SJSA1 (cell line): ENCODE data around the gene LRRC15. TPM values are rescaled to one million over a fixed set of nuclear protein-coding genes. Genes with fewer than 3 reads are reported as not detected.
A peak's percentile ranks its signal among the peaks of the same experiment; 100 is the strongest.

Experiments
- DNase-seq, 2 experiments: peaks; one replicate each; pipeline ENCODE4 v3.0.0-alpha.2; 2015 to 2020; ENCODE audit warnings: low spot score in 2 of 2, low read depth in 1 of 2
- H3K27ac ChIP-seq: fragments of 250-450 bp; sonication (Bioruptor Pico); 2 replicates; pipeline ENCODE4 v1.5.1; 2020; ENCODE audit warnings: mild to moderate bottlenecking, moderate library complexity
- H3K27me3 ChIP-seq: fragments of 250-450 bp; sonication (Bioruptor Pico); replicated peaks from 2 replicates; pipeline ENCODE4 v1.5.1; 2020; ENCODE audit warnings: mild to moderate bottlenecking, moderate library complexity
- H3K36me3 ChIP-seq: fragments of 250-450 bp; sonication (Bioruptor Pico); 2 replicates; pipeline ENCODE4 v1.5.1; 2020; ENCODE audit warnings: mild to moderate bottlenecking
- H3K4me1 ChIP-seq: fragments of 250-450 bp; sonication (Bioruptor Pico); replicated peaks from 2 replicates; pipeline ENCODE4 v1.6.1; 2021; ENCODE audit warnings: mild to moderate bottlenecking
- H3K4me3 ChIP-seq: fragments of 250-450 bp; sonication (Bioruptor Pico); 2 replicates; pipeline ENCODE4 v1.5.1; 2020; ENCODE audit warnings: mild to moderate bottlenecking
- H3K9me3 ChIP-seq: fragments of 250-450 bp; sonication (Bioruptor Pico); replicated peaks from 2 replicates; pipeline ENCODE4 v1.5.1; 2020; ENCODE audit warnings: mild to moderate bottlenecking
- total RNA-seq: library from RNA; depleted of rRNA; stranded (reverse); fragments of >200 nt; shearing (Covaris generic); gene quantifications from 2 replicates; pipeline ENCODE4 v1.2.3, GENCODE V29; 2014; rRNA removed

LRRC15 gene
- total RNA-seq, result 1.4 and 4.9 TPM in 2 replicates

DNA sequence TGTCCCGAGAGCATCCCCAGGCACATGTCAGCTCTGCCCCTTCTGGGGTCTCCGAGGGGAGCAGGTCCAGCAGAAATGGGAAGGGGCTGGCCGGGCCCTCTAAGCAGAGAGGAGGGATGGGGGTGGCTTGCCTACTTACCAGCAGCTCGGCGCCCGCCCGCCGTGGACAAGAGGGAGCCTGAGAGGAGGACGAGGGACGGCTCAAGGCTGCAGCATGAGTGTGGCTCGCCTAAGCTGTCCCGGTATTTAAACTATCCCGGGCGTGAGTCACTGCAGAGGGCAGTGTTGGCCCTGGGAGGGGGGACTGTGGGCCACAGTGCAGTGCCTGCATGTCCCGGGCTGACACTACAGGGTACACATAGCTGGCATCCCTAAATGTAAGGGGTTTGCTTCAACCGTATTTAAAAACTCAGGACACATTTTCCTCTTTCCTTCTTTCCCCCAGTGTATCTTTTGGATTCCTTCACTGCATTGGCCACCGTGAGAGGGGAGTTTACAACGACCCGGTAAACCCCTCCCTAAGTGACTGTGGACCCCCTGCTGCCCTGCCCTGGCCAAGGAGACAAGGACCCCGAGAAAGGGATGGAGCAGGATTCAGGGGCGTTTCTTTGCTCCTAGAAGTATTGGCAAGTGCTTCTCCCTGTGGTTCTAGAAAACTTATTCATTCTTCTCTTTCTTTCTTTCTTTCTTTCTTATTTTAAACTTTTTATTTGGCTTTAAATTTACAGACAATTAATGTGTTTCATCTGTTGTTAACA lies at the start of gene LRRC15:
Gene LRRC15, minus strand, starts transcription at position 222 of the 758 bp plus-strand sequence. CDS start 8,700 bp downstream, outside the sequence.
- no peaks in the 10 kb centered on the region for H3K9me3 ChIP-seq
- no peaks in the 10 kb centered on the region for H3K36me3 ChIP-seq
- H3K27me3 ChIP-seq, result no peaks in the 10 kb centered on the region
- peak within 1 kb of the TSS; percentile 30; the same call in 1 of the 2 replicates for H3K27ac ChIP-seq
- H3K4me3 ChIP-seq, result no peak within 1 kb of the TSS
- DNase-seq, result peak; percentile 49 to 79
- H3K4me1 ChIP-seq, result peaks cover 42% of the 10 kb centered on the region

- peaks cover 42% of the 10 kb centered on the region for H3K36me3 ChIP-seq
- no peak overlapping the region for H3K4me3 ChIP-seq
Measured at GRCh38 chr3:194418671-194419070, 49.1 kb upstream of the LRRC15 start.

DNA sequence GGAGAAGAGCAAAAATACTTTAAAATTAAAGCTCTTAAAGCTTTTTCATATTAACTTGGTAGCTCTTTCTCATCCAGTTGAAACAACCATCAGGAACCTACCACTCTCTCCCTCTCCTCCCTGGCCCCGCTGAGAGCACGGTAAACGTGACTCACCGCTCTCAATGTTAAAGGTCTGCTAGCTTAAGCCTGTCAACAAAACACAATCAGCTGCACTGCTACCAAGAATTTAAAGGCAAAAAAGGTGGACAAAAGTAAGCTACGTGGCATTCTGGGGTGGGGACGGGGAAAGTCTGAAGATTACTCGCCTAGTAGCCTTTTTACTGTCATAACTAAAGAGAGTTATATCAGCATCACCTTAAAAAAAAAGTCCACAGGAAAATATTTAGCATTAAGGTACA lies 37.9 kb upstream of the LRRC15 start:
- Histone ChIP-seq H3K4me1 (no peaks in the 10 kb centered on the region), H3K27me3 (no peaks in the 10 kb centered on the region), H3K9me3 (no peaks in the 10 kb centered on the region), H3K36me3 (peaks cover 36% of the 10 kb centered on the region), H3K4me3 (no peak overlapping the region), H3K27ac (no peak overlapping the region)
- no peak for DNase-seq

More at GRCh38 chr3:194418671-194419070, 49.1 kb upstream of the LRRC15 start:
- Histone ChIP-seq H3K9me3 (no peaks in the 10 kb centered on the region; the same call in 1 of the 2 replicates), H3K27ac (no peak overlapping the region), H3K4me1 (peaks cover 14% of the 10 kb centered on the region), H3K27me3 (no peaks in the 10 kb centered on the region)
- no peak for DNase-seq

DNA sequence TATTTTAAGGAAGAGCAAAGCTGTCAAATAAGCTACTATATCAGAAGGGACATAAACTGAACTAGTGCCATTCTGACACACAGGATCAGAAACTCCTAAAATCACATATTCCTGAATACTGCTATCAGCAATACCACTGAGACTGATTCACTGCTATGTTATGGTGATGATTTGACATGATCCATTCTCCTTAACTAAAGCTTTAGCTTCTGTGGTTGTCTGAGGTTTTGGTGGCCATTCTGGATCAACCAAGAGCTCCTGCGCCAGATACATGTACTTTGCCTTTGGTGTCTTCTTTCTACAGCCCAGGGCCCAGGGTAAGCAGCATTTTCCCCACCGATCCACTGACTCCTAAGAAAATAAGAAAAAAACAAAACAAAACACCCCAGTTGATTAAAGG lies 36.2 kb upstream of the LRRC15 start:
- DNase-seq, result no peak
- H3K4me3 ChIP-seq, result no peak overlapping the region
- H3K27ac ChIP-seq, result no peak overlapping the region
- H3K27me3 ChIP-seq, result no peaks in the 10 kb centered on the region
- H3K36me3 ChIP-seq, result peaks cover 25% of the 10 kb centered on the region
- H3K4me1 ChIP-seq, result no peaks in the 10 kb centered on the region
- no peaks in the 10 kb centered on the region for H3K9me3 ChIP-seq

DNA sequence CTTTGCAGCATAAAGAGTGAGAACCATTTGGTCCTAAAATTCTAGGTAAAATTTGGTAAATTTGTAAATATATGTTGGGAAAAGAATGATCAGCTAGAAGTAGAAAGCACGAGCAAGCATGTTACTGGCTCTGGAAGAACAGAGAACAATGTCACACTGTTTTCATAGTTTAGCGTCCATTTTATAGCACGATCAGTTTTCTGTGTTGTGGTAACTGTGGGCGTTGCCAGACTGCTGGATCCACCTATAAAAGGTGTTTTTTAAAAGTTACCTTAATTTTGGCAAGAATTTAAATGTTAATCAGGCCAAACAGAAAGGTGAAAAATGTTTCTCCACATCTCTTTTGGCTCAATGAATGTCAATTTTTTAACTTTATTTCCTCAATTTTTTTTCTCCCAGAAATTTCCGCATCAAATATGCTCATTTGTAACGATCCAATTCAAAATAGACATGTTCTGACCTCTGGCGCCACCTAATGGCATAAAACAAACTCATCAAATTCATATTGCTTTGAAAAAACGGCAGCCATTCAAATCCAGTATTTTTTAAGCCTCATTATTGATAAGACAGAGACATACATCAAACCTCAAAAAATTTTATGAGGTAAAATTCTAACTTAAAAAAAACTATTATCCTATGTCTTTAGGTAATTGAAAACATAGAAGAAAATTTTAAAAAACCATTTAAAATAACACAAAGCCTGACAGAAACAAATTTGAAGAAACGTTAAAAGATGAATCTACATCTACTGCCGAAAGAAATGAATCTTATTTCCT lies 35.0 kb upstream of the LRRC15 start:
- H3K36me3 ChIP-seq, result peaks cover 25% of the 10 kb centered on the region
- H3K9me3 ChIP-seq, result no peaks in the 10 kb centered on the region

DNA sequence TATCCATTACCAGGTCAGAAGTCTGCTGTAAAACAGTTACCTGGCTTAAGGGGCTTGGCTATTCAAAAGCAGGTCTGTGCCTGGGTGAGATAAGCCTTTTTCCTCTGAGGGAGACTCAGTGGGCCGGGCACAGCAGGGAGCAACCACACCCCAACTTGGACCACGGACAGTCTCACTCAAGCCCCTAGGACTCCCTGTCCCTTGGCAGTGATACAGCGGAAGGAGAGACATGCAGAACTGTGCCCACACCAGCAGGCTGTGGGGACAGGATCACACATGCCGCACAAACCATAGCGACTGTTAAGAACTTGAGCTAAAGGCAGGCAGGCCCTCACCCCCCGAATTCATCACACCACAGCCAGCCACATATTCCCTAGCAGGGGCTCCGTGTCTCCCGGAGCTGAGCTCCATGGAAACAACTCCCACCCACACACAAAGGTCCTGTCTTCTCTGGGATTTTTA lies 32.4 kb upstream of the LRRC15 start:
- Histone ChIP-seq H3K9me3 (no peaks in the 10 kb centered on the region), H3K4me1 (no peaks in the 10 kb centered on the region), H3K27me3 (no peaks in the 10 kb centered on the region), H3K36me3 (peaks cover 16% of the 10 kb centered on the region; the same call in 1 of the 2 replicates), H3K4me3 (no peak overlapping the region), H3K27ac (no peak overlapping the region)
- DNase-seq, result no peak

More for the DNA sequence above, 35.0 kb upstream of the LRRC15 start:
- DNase-seq, result no peak
- Histone ChIP-seq H3K4me3 (no peak overlapping the region), H3K4me1 (no peaks in the 10 kb centered on the region), H3K27me3 (no peaks in the 10 kb centered on the region), H3K27ac (no peak overlapping the region)

DNA sequence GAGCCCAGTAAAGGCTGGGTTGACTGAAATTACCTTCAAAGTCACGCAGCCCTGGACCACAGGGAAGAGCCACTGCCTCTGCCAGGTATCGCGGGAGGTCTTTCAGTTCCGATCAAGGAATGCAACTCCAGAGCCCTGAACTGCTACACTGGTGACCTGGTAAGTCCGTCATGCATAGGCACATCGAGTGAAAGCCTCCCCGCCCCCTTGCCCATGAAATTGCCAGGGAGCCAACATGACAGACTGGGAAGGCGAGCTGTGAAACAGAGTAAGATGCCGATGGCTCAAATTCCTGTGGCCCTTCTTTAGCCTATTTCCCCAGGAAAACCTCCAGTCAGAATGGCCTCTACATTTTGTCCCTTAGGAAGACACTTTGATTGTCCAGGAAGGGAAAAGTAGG lies 31.8 kb upstream of the LRRC15 start:
- H3K4me3 ChIP-seq, result no peak overlapping the region
- DNase-seq, result no peak
- no peak overlapping the region for H3K27ac ChIP-seq
- peaks cover 5% of the 10 kb centered on the region for H3K4me1 ChIP-seq
- H3K27me3 ChIP-seq, result no peaks in the 10 kb centered on the region
- no peaks in the 10 kb centered on the region for H3K9me3 ChIP-seq
- H3K36me3 ChIP-seq, result peaks cover 16% of the 10 kb centered on the region; the same call in 1 of the 2 replicates

- no peaks in the 10 kb centered on the region for H3K9me3 ChIP-seq
- H3K4me1 ChIP-seq, result peaks cover 11% of the 10 kb centered on the region
- no peaks in the 10 kb centered on the region for H3K27me3 ChIP-seq
- no peak overlapping the region for H3K4me3 ChIP-seq
- no peak overlapping the region for H3K27ac ChIP-seq
- DNase-seq, result no peak
- H3K36me3 ChIP-seq, result peaks cover 7% of the 10 kb centered on the region; the same call in 1 of the 2 replicates
Measured at GRCh38 chr3:194399874-194400411, 30.4 kb upstream of the LRRC15 start.

GRCh38 chr3:194399166-194399565 lies 29.6 kb upstream of the LRRC15 start, which contains the start of gene GP5:
GP5 (minus strand) TSS chr3:194399266; CDS start chr3:194398282, 984 bp downstream.
- H3K9me3 ChIP-seq, result no peaks in the 10 kb centered on the region
- H3K4me1 ChIP-seq, result peaks cover 11% of the 10 kb centered on the region
- H3K27me3 ChIP-seq, result no peaks in the 10 kb centered on the region
- no peak within 1 kb of the TSS for H3K27ac ChIP-seq
- peaks cover 2% of the 10 kb centered on the region; the same call in 1 of the 2 replicates for H3K36me3 ChIP-seq
- no peak within 1 kb of the TSS for H3K4me3 ChIP-seq
- no peak for DNase-seq

DNA sequence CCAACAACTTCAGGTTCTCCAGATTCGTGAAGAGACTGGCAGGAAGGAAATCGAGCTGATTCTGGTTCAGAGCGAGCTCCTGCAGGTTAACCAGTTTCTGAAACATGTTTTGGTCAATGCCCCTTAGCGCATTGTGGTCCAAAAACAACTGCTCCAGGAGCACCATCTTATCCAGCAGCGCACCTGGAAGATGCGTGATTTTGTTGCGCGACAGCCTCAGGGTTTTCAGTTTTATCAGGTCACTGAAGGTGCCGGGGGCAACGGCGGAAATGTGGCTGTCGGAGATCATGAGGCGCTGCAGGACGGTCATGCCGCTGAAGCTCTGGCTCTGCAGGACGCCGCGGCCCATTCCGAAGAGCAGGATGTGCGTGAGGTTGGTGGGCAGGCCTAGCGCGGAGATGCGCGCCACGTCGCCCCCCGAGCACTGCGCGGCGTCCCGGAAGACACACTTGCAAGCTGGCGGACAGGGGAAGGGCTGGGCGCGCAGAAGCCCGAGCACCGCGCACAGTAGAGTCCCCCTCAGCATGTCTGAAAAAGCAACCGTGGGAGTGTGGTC lies 28.3 kb upstream of the LRRC15 start:
- no peaks in the 10 kb centered on the region for H3K27me3 ChIP-seq
- H3K9me3 ChIP-seq, result no peaks in the 10 kb centered on the region
- DNase-seq, result no peak
- H3K4me3 ChIP-seq, result no peak overlapping the region
- no peaks in the 10 kb centered on the region for H3K36me3 ChIP-seq
- peaks cover 11% of the 10 kb centered on the region for H3K4me1 ChIP-seq
- no peak overlapping the region for H3K27ac ChIP-seq

DNA sequence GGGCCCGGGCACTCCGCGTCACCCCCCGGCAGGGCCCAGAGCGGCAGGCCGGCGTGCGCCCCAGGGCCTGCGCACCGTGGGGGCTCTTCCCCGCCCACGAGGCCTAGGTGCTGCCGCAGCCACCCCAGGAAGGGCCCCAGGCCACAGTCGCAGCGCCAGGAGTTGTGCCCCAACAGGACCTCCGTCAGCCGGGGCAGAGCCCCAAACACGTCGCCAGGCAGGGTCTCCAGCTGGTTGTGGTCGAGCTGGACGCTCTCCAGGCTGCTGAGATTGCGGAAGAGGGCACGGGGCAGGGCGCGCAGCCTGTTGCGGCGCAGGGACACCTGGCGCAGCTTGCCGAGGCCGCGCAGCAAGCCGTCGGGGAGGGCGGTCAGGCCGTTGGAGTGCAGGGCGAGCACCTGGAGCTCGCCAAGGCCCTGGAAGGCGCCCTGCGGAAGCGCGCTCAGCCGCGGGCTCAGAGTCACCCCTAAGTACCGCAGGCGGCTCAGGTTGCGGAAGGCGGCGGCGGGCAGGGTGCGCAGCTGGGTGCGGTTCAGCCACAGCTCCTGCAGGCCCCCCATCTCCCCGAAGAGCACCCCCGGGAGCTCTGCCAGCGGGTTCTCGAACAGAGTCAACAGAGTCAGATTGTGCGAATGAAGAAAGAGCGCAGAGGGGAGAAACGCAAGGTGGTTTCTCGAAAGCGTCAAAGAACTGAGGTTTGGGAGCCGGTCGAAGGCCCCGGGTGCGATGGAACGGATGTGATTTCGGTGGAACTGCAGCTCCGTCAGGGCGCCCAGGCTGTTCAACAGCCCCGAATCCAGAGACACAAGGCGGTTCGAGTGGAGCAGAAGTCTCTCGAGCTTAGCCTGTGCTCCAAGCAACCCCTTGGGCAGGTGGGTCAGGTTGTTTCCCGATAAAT lies 27.6 kb upstream of the LRRC15 start:
- H3K9me3 ChIP-seq, result no peaks in the 10 kb centered on the region
- peaks cover 11% of the 10 kb centered on the region for H3K4me1 ChIP-seq
- no peak for DNase-seq
- no peak overlapping the region for H3K4me3 ChIP-seq
- H3K36me3 ChIP-seq, result no peaks in the 10 kb centered on the region
- H3K27me3 ChIP-seq, result no peaks in the 10 kb centered on the region
- H3K27ac ChIP-seq, result no peak overlapping the region

GRCh38 chr3:194396539-194396858 lies 27.0 kb upstream of the LRRC15 start:
- DNase-seq, result no peak

More at GRCh38 chr3:194396539-194396858, 27.0 kb upstream of the LRRC15 start:
- Histone ChIP-seq H3K27me3 (no peaks in the 10 kb centered on the region), H3K27ac (no peak overlapping the region), H3K4me1 (peaks cover 11% of the 10 kb centered on the region), H3K36me3 (no peaks in the 10 kb centered on the region), H3K9me3 (no peaks in the 10 kb centered on the region; the same call in 1 of the 2 replicates), H3K4me3 (no peak overlapping the region)
